HEK293 (cell line): ENCODE results near the gene BTBD16.

ENCODE experiments used
- CTCF ChIA-PET: fragments of 350-600 bp; formaldehyde crosslinking; extraction: SDS; loops from one replicate; lab custom pipeline; 2021; ENCODE audit warnings: antibody characterized with exemption; lab: Yijun Ruan, JAX
- POLR2A ChIA-PET: fragments of 300-600 bp; formaldehyde crosslinking; extraction: SDS; loops from one replicate; lab custom pipeline; 2020; ENCODE audit warnings: antibody characterized with exemption, inconsistent platforms; lab: Yijun Ruan, JAX
- H3K27ac ChIP-seq: fragments of 200-500 bp; sonication (Bioruptor generic); 2 replicates; pipeline ENCODE4 v1.5.1; 2014; ENCODE audit warnings: low read depth, low read length, control low read depth, inconsistent platforms; ENCODE audit errors: extremely low read depth
- H3K36me3 ChIP-seq, 2 experiments: fragments of 200-500 bp in 1 of 2; sonication (Bioruptor generic) in 1 of 2; 1 replicate in 1 of 2; 2 replicates in 1 of 2; pipeline ENCODE4 v1.5.1; 2014 to 2017; ENCODE audit warnings: inconsistent platforms in 2 of 2, low read length in 2 of 2; ENCODE audit not compliant: control insufficient read depth in 2 of 2, insufficient read depth in 1 of 2
- H3K4me1 ChIP-seq: fragments of 200-500 bp; sonication (Bioruptor generic); 2 replicates; pipeline ENCODE4 v1.5.1; 2014; ENCODE audit warnings: mild to moderate bottlenecking, low read length, inconsistent platforms; ENCODE audit not compliant: control insufficient read depth, insufficient read depth
- H3K4me3 ChIP-seq: 2 replicates; pipeline ENCODE4 v1.5.1; 2011; ENCODE audit warnings: low read depth, mild to moderate bottlenecking, control low read depth, low read length, moderate library complexity
- H3K9me3 ChIP-seq: fragments of 200-500 bp; sonication (Bioruptor generic); 2 replicates; pipeline ENCODE4 v1.5.1; 2014; ENCODE audit warnings: low read depth, low read length, inconsistent platforms; ENCODE audit not compliant: control insufficient read depth, insufficient read depth
- ATF2 ChIP-seq: fragments of 450-650 bp; formaldehyde crosslinking; IDR thresholded peaks from 2 replicates; pipeline ENCODE4 v1.5.1; 2016; ENCODE audit warnings: missing biosample characterization, missing genetic modification characterization, low read depth
- BCL6B ChIP-seq: fragments of 450-650 bp; formaldehyde crosslinking; IDR thresholded peaks from 2 replicates; pipeline ENCODE4 v1.5.1; 2017; ENCODE audit warnings: missing biosample characterization, missing genetic modification characterization
- GLIS2 ChIP-seq: fragments of 450-650 bp; formaldehyde crosslinking; IDR thresholded peaks from 2 replicates; pipeline ENCODE4 v1.5.1; 2016; ENCODE audit warnings: missing biosample characterization, missing genetic modification characterization
- SCRT1 ChIP-seq: fragments of 450-650 bp; formaldehyde crosslinking; IDR thresholded peaks from 2 replicates; pipeline ENCODE4 v1.5.1; 2016; ENCODE audit warnings: missing biosample characterization, missing genetic modification characterization, borderline replicate concordance
- WT1 ChIP-seq: fragments of 450-650 bp; formaldehyde crosslinking; IDR thresholded peaks from 2 replicates; pipeline ENCODE4 v1.5.1; 2016; ENCODE audit warnings: missing biosample characterization, missing genetic modification characterization
- ZBTB20 ChIP-seq: fragments of 450-650 bp; formaldehyde crosslinking; IDR thresholded peaks from 2 replicates; pipeline ENCODE4 v1.5.1; 2016; ENCODE audit warnings: missing biosample characterization, missing genetic modification characterization
- ZBTB44 ChIP-seq: fragments of 450-650 bp; IDR thresholded peaks from 2 replicates; pipeline ENCODE4 v1.5.1; 2018; ENCODE audit warnings: missing biosample characterization, mild to moderate bottlenecking, missing genetic modification characterization
- ZFP3 ChIP-seq: fragments of 450-650 bp; formaldehyde crosslinking; IDR thresholded peaks from 2 replicates; pipeline ENCODE4 v1.5.1; 2016; ENCODE audit warnings: low read depth, missing biosample characterization, missing genetic modification characterization
- ZIC2 ChIP-seq: fragments of 450-650 bp; formaldehyde crosslinking; IDR thresholded peaks from 2 replicates; pipeline ENCODE4 v1.5.1; 2016; ENCODE audit warnings: missing biosample characterization, missing genetic modification characterization
- ZNF138 ChIP-seq: fragments of 450-650 bp; formaldehyde crosslinking; IDR thresholded peaks from 2 replicates; pipeline ENCODE4 v1.5.1; 2016; ENCODE audit warnings: missing biosample characterization, missing genetic modification characterization, borderline replicate concordance
- ZNF148 ChIP-seq: fragments of 450-650 bp; formaldehyde crosslinking; IDR thresholded peaks from 2 replicates; pipeline ENCODE4 v1.5.0; 2017; ENCODE audit warnings: missing biosample characterization, missing genetic modification characterization, borderline replicate concordance
- ZNF18 ChIP-seq: fragments of 450-650 bp; formaldehyde crosslinking; IDR thresholded peaks from 2 replicates; pipeline ENCODE4 v1.5.1; 2016; ENCODE audit warnings: missing biosample characterization, missing genetic modification characterization
- ZNF19 ChIP-seq: fragments of 450-650 bp; formaldehyde crosslinking; IDR thresholded peaks from 2 replicates; pipeline ENCODE4; 2016; ENCODE audit warnings: missing biosample characterization, missing genetic modification characterization, low read depth
- ZNF324 ChIP-seq: fragments of 450-650 bp; formaldehyde crosslinking; IDR thresholded peaks from 2 replicates; pipeline ENCODE4 v1.5.1; 2016; ENCODE audit warnings: missing biosample characterization, missing genetic modification characterization
- ZNF335 ChIP-seq: fragments of 450-650 bp; formaldehyde crosslinking; conservative IDR thresholded peaks from 2 replicates; pipeline ENCODE4 v1.5.1; 2016; ENCODE audit warnings: missing biosample characterization, missing genetic modification characterization
- ZNF433 ChIP-seq: fragments of 450-650 bp; formaldehyde crosslinking; IDR thresholded peaks from 2 replicates; pipeline ENCODE4 v1.5.1; 2016; ENCODE audit warnings: missing biosample characterization, missing genetic modification characterization, low read depth
- ZNF768 ChIP-seq: fragments of 450-650 bp; formaldehyde crosslinking; IDR thresholded peaks from 2 replicates; pipeline ENCODE4 v1.5.1; 2018; ENCODE audit warnings: missing biosample characterization, mild to moderate bottlenecking, missing genetic modification characterization

BTBD16 gene

GRCh38 chr10:122308417-122309141, 37.5 kb downstream of the BTBD16 start:
- TF ChIP-seq ZBTB20 (tag by site-specific recombination) (peak; percentile 91), ZNF335 (tag by site-specific recombination) (0 out of 2 replicates have a peak, but pooled peaks have one; percentile 2), ZIC2 (tag by site-specific recombination) (0 out of 2 replicates have a peak, but pooled peaks have one; percentile 4), ZNF18 (tag by site-specific recombination) (no peak)
- CTCF ChIA-PET: interaction anchor here (1.3 to 3.0 kb wide), 4 partner anchors 10 to 256 kb away, joined by 4 to 25 read pairs (median 8); no protein-coding TSS in a partner anchor
- H3K4me1 ChIP-seq: peaks cover 13% of the 10 kb centered on the region
- peak overlapping the region; percentile 64 for H3K27ac ChIP-seq
- no peaks in the 10 kb centered on the region for H3K9me3 ChIP-seq
- no peaks in the 10 kb centered on the region; a peak in 1 of 3 replicates for H3K36me3 ChIP-seq
- H3K4me3 ChIP-seq: no peak overlapping the region
- POLR2A ChIA-PET: interaction anchor here (1.0 kb wide), 1 partner anchor 65 kb away, joined by 5 read pairs; the partner anchor contains the start of gene PLEKHA1

- ChIA-PET POLR2A (no interaction called here), CTCF (interaction anchor here (0.7 to 2.8 kb wide), 3 partner anchors 12 to 128 kb away, joined by 3 to 10 read pairs (median 7); no protein-coding TSS in a partner anchor)
- no peak overlapping the region for H3K4me3 ChIP-seq
These were observed 39.4 kb downstream of the BTBD16 start for GRCh38 chr10:122310311-122311050.

More at GRCh38 chr10:122310311-122311050, 39.4 kb downstream of the BTBD16 start:
- Histone ChIP-seq H3K36me3 (no peaks in the 10 kb centered on the region; a peak in 1 of 3 replicates), H3K27ac (no peak overlapping the region)
- no peak for TF ChIP-seq SCRT1 (tag by site-specific recombination)
- no peak for TF ChIP-seq ZNF19 (tag by site-specific recombination)
- TF ChIP-seq ZNF768 (tag by site-specific recombination): no peak
- peak; percentile 75 for TF ChIP-seq ZIC2 (tag by site-specific recombination)
- TF ChIP-seq ZFP3 (tag by site-specific recombination): no peak
- TF ChIP-seq ZNF148 (tag by site-specific recombination): no peak
- TF ChIP-seq ATF2 (tag by site-specific recombination): no peak
- TF ChIP-seq ZNF138 (tag by site-specific recombination): no peak
- 0 out of 2 replicates have a peak, but pooled peaks have one; percentile 33 for TF ChIP-seq WT1 (tag by site-specific recombination)
- no peak for TF ChIP-seq ZBTB44 (tag by site-specific recombination)
- TF ChIP-seq GLIS2: no peak
- TF ChIP-seq ZNF324 (tag by site-specific recombination): no peak
- no peak for TF ChIP-seq BCL6B
- TF ChIP-seq ZNF433 (tag by site-specific recombination): no peak
- TF ChIP-seq, all 188 proteins: peak for 2
- Histone ChIP-seq H3K9me3 (no peaks in the 10 kb centered on the region), H3K4me1 (peaks cover 13% of the 10 kb centered on the region)
